Activated CD4-positive, alpha-beta T cell treated with anti-CD3 and anti-CD28 coated beads for 36 hours (primary cell): ENCODE measurements around the gene SEPSECS. TPM values are rescaled to one million over a fixed set of nuclear protein-coding genes. Genes with fewer than 3 reads are reported as not detected.

Experiments
- ATAC-seq: fragments of 200-7000 bp; cut with Tn5 transposase; one replicate; pipeline ENCODE4 v1.10.0; 2021; ENCODE audit warnings: mild to moderate bottlenecking, moderate library complexity
- CTCF ChIA-PET: fragments of 350-600 bp; sonication (Branson Sonifier 250); formaldehyde crosslinking; loops from one replicate; lab custom pipeline; 2021; ENCODE audit warnings: antibody characterized with exemption; lab: Charles Lee
- POLR2A ChIA-PET: fragments of 350-600 bp; sonication (Branson Sonifier 250); formaldehyde crosslinking; loops from one replicate; lab custom pipeline; 2021; ENCODE audit warnings: antibody characterized with exemption, inconsistent platforms; lab: Charles Lee
- DNase-seq: peaks from one replicate; pipeline ENCODE4 v3.0.0-alpha.2; 2020
- H3K27ac Mint-ChIP-seq: one replicate; pipeline ENCODE4 v1.8.0; 2021; ENCODE audit warnings: mixed read lengths
- H3K27me3 Mint-ChIP-seq: one replicate; pipeline ENCODE4 v1.8.0; 2021; ENCODE audit warnings: mixed read lengths
- H3K36me3 Mint-ChIP-seq: one replicate; pipeline ENCODE4 v1.8.0; 2021; ENCODE audit warnings: low read depth, mixed read lengths
- H3K4me1 Mint-ChIP-seq: one replicate; pipeline ENCODE4 v1.8.0; 2021; ENCODE audit warnings: mixed read lengths
- H3K4me3 Mint-ChIP-seq: one replicate; pipeline ENCODE4 v1.8.0; 2021; ENCODE audit warnings: mild to moderate bottlenecking, moderate library complexity, mixed read lengths
- H3K9me3 Mint-ChIP-seq: one replicate; pipeline ENCODE4 v1.8.0; 2021; ENCODE audit warnings: low read depth, mixed read lengths
- intact Hi-C, 2 experiments: fragments of 100-400 bp; cut with DNase I in 1 of 2; cut with micrococcal nuclease in 1 of 2; formaldehyde crosslinking; loops; one replicate each; pipeline versions ENCODE4 v1.14.2 to v1.15.1; 2022 to 2024; cut with DNase I, micrococcal nuclease
- total RNA-seq, 2 experiments: library from RNA; stranded (reverse); gene quantifications; one replicate each; pipeline ENCODE4 v1.2.3, GENCODE V29; 2021

Gene SEPSECS
- total RNA-seq, 2 experiments from 2014 or later, result 10.4 to 15.4 TPM

DNA sequence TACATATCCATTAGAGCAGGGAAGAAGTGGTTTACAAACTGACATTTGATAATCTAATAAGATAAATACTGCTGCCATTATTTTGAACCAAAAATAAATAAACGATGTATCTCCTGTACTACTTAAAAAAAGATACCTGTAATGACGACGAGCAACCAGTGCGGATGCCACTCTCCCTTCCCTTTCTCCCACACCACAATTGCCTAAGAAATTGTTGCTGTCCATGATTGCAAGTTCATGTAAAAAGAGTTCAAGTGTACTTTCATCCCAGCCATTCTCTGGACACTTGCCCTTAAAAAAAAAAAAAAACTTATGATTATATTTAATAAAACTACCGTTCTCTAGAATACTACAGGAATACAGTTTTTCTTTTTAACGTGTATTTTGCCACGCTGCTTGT lies 1.4 kb downstream of the SEPSECS start:
- peak overlapping the region; percentile 91 for H3K27ac Mint-ChIP-seq
- POLR2A ChIA-PET, result interaction anchor here (1.7 kb wide), 1 partner anchor 74 kb away, joined by 5 read pairs; no protein-coding TSS in a partner anchor
- H3K4me1 Mint-ChIP-seq, result peaks cover 34% of the 10 kb centered on the region
- no peaks in the 10 kb centered on the region for H3K9me3 Mint-ChIP-seq
- H3K27me3 Mint-ChIP-seq, result no peaks in the 10 kb centered on the region
- intact Hi-C loops, result loop anchor here in 1 of 2 experiments (1.0 kb wide), 1 partner anchor 153 kb away; the partner anchor contains the start of gene ZCCHC4
- DNase-seq (no peak), ATAC-seq (no peak)
- CTCF ChIA-PET, result interaction anchor here (1.5 to 1.7 kb wide), 2 partner anchors 14 to 209 kb away, joined by 4 to 9 read pairs; no protein-coding TSS in a partner anchor
- peak overlapping the region; percentile 85 for H3K4me3 Mint-ChIP-seq
- peaks cover 20% of the 10 kb centered on the region for H3K36me3 Mint-ChIP-seq

DNA sequence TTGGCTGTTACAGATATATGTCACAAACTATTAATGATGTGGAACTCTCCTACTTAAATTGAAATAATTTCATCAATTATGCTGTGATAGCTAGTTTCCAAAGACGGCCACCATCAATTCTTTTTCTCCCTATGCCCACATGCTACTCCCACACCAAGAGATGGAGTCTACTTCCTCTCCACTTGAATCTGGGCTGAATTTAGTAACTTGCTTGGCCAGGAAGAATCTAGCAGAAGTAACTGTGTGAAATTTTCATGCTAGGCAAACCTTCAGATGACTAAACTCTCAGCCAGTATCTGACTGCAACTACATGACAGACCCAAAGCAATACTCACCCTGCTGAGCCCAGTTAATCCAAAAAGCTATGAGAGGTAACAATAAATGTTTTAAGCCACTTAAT lies 3.2 kb downstream of the SEPSECS start:
- H3K9me3 Mint-ChIP-seq, result no peaks in the 10 kb centered on the region
- ATAC-seq (no peak), DNase-seq (no peak)
- H3K36me3 Mint-ChIP-seq, result peaks cover 18% of the 10 kb centered on the region
- H3K27me3 Mint-ChIP-seq, result no peaks in the 10 kb centered on the region
- intact Hi-C loops, result no loop called here
- H3K4me3 Mint-ChIP-seq, result no peak overlapping the region
- peaks cover 22% of the 10 kb centered on the region for H3K4me1 Mint-ChIP-seq
- H3K27ac Mint-ChIP-seq, result no peak overlapping the region
- ChIA-PET CTCF (no interaction called here), POLR2A (no interaction called here)

DNA sequence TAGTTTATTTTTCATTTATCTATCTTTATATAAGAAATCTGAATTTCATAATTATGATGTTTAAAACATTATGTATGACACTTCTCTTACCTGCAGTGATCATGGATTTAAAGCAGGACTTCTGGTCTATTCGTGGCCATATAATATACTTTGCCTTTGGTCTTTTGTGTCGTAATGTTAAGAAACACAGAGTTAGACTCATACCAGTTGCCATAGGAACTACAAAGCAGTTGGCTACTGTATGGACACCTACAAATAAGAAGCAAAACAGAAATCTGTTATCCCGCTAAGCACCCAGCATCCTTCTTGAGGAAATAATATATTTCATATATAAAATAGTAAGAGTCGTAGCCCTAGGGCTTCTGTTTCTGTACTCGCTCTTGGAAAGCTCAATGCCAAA lies 4.3 kb downstream of the SEPSECS start:
- ATAC-seq (no peak), DNase-seq (no peak)
- H3K9me3 Mint-ChIP-seq, result no peaks in the 10 kb centered on the region
- H3K27me3 Mint-ChIP-seq, result no peaks in the 10 kb centered on the region
- H3K4me3 Mint-ChIP-seq, result no peak overlapping the region
- H3K27ac Mint-ChIP-seq, result no peak overlapping the region
- POLR2A ChIA-PET, result no interaction called here
- intact Hi-C loops, result no loop called here
- CTCF ChIA-PET, result no interaction called here
- peaks cover 14% of the 10 kb centered on the region for H3K4me1 Mint-ChIP-seq
- H3K36me3 Mint-ChIP-seq, result peaks cover 21% of the 10 kb centered on the region

DNA sequence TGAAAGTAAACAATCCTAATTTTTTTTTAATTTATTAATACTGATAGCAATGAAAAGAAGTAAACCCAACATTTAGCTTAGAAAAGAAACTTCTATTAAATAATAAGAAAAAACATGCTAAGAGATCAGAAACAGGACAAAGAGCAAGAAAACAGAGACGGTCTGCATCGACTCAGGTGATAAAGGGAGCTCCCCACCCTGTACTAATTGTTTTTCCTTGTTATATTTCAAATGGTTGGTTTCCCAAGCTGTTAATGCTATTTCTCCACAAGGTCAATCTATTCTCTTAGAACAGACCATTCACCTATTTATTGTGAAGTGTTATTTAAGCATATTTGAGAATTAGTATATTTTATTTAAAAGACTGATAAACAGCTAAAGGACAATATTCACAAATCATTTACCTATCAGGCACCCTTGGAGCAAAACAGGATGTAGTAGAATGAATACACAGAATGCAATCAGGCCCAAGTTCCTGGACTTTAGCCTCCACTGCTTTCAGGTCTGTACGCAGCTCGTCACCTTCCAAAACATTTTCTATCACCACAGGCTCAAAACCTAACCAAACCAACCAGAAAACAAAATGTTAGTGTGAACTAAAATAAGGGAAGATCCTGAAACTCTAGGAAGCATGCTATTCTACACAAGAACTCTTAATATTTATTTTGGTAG lies 5.5 kb downstream of the SEPSECS start:
- Mint-ChIP-seq H3K27ac (peak overlapping the region; percentile 31), H3K4me1 (peaks cover 14% of the 10 kb centered on the region), H3K4me3 (no peak overlapping the region), H3K36me3 (peaks cover 26% of the 10 kb centered on the region), H3K9me3 (no peaks in the 10 kb centered on the region), H3K27me3 (no peaks in the 10 kb centered on the region)
- ChIA-PET POLR2A (no interaction called here), CTCF (interaction anchor here (2.5 kb wide), 1 partner anchor 10 kb away, joined by 9 read pairs; no protein-coding TSS in a partner anchor)
- DNase-seq (no peak), ATAC-seq (no peak)
- intact Hi-C loops, result no loop called here

DNA sequence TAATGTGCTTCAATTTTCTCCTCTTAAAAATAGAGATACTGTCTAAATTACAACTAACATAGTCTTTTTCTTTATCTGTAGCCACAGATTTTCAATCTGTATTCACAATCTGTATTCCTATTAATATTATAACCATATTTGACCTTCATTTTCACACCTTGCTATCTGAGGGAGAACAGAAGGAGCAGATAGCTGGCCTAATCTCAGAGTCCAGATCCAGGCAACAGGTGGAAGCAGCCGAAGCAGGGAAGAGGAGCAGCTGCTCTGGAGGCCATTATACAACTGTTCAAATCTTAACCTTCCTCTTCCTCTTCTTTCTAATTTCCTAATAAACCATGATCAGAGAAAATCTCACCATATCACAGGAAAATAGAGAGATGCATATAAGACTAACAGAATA lies 14.2 kb downstream of the SEPSECS start:
- Mint-ChIP-seq H3K4me1 (no peaks in the 10 kb centered on the region), H3K27ac (no peak overlapping the region), H3K4me3 (no peak overlapping the region), H3K36me3 (peaks cover 16% of the 10 kb centered on the region), H3K9me3 (no peaks in the 10 kb centered on the region), H3K27me3 (no peaks in the 10 kb centered on the region)
- CTCF ChIA-PET, result interaction anchor here (3.3 kb wide), 1 partner anchor 166 kb away, joined by 22 read pairs; no protein-coding TSS in a partner anchor
- POLR2A ChIA-PET, result no interaction called here
- intact Hi-C loops, result no loop called here
- ATAC-seq (no peak), DNase-seq (no peak)

DNA sequence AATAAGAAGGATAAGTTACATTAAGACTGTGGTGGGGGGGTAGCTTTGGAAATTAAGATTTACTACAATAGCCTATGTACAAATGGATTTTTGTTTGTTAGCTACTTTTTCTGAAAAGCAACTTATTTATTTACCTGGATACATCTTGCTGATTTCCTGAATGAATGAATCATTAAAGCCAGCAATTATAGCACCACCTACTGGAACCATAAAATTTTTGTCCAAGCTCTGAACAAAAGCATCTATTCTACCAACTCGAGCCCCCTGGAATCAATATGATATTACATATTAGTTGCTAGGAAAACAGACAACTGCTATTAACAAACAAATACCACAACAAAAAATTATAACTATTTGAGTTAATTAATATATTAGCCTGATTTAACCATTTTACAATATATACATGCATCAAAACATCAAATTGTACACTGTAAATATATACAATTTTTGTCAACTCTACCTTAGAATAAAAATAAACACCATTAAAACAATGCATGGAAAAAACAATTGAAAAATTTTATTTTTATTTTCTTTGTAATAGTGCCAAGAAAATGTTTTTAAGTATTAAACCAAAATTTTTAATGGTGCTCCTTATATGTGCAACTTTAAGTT lies 15.3 kb downstream of the SEPSECS start:
- Mint-ChIP-seq H3K4me1 (no peaks in the 10 kb centered on the region), H3K4me3 (no peak overlapping the region), H3K9me3 (no peaks in the 10 kb centered on the region), H3K36me3 (peaks cover 13% of the 10 kb centered on the region), H3K27ac (no peak overlapping the region), H3K27me3 (no peaks in the 10 kb centered on the region)
- intact Hi-C loops, result loop anchor here in 1 of 2 experiments (1.0 kb wide), 1 partner anchor 165 kb away; no protein-coding TSS in a partner anchor
- DNase-seq (no peak), ATAC-seq (no peak)
- CTCF ChIA-PET, result interaction anchor here (0.6 to 3.3 kb wide), 18 partner anchors 9 to 742 kb away, joined by 3 to 22 read pairs (median 4); partner anchors contain the start of gene SEPSECS
- POLR2A ChIA-PET, result interaction anchor here (0.6 kb wide), 1 partner anchor 147 kb away, joined by 4 read pairs; no protein-coding TSS in a partner anchor

DNA sequence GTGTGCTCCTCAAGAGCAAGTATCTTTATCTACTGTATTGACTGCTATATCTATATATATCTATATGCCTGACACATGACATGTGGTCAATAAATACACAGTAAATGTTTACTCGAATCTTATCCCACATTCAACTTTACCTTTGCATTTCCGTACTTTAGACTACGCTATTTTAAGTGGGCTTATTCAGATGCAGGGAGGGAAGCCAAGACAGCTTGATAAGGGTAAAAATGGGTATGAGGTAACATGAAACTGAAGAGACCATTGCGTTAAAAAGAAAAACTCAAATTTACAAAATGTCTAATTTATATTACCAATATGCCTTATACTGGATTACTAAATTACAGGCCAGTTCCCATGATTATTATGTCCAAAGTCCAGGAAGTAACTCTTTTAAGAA lies 17.8 kb downstream of the SEPSECS start:
- H3K27me3 Mint-ChIP-seq, result no peaks in the 10 kb centered on the region
- no peak for DNase-seq
- POLR2A ChIA-PET, result no interaction called here
- H3K4me3 Mint-ChIP-seq, result no peak overlapping the region
- intact Hi-C loops, result no loop called here
- CTCF ChIA-PET, result no interaction called here
- no peak overlapping the region for H3K27ac Mint-ChIP-seq
- H3K9me3 Mint-ChIP-seq, result peaks cover 2% of the 10 kb centered on the region
- ATAC-seq, result no peak
- H3K4me1 Mint-ChIP-seq, result no peaks in the 10 kb centered on the region
- H3K36me3 Mint-ChIP-seq, result peaks cover 29% of the 10 kb centered on the region

DNA sequence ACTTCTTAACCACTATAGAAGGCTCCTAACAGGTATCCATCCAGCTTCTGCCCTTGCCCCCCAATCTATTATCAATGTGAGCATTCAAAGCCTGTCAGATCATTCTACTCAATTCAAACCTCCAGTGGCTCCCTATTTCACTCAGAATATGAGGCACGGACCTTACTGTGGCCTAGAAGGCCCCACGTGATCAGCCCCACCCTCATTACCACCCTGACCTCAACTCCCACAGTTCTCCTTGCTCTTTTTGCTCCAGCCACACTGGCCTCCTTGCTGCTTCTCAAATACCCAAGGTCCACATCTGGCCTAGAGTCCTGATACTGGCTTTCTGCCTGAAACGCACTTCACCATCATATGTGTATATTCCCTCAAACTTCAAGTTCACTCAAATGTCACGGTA lies 18.7 kb downstream of the SEPSECS start:
- Mint-ChIP-seq H3K27me3 (no peaks in the 10 kb centered on the region), H3K36me3 (peaks cover 37% of the 10 kb centered on the region), H3K4me3 (no peak overlapping the region), H3K4me1 (peaks cover 2% of the 10 kb centered on the region), H3K9me3 (peaks cover 9% of the 10 kb centered on the region), H3K27ac (no peak overlapping the region)
- ChIA-PET POLR2A (no interaction called here), CTCF (interaction anchor here (0.7 to 1.1 kb wide), 2 partner anchors 161 to 644 kb away, joined by 3 read pairs; no protein-coding TSS in a partner anchor)
- intact Hi-C loops, result no loop called here
- no peak for ATAC-seq
- DNase-seq, result no peak

DNA sequence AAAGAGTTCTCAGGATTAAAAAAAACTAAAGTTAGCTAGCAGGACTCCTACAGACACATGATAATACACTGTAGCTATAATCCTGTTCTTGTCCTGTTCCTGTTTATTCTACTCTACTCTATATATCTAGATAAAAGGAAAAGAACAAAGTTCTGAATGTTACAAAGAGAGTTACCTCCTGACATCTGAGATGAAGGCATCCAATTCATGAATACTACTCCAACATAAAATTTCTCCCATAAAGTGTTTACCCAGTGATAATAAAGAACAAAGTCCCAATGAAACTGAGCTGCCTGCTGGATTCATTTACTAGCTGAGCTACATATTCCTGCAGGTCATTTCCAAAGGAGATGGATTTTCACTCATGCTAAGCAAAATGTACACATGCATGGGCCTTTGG lies 27.1 kb downstream of the SEPSECS start:
- intact Hi-C loops, result no loop called here
- peaks cover 11% of the 10 kb centered on the region for H3K9me3 Mint-ChIP-seq
- ChIA-PET CTCF (interaction anchor here (1.8 to 2.0 kb wide), 2 partner anchors 11 to 13 kb away, joined by 4 to 13 read pairs; no protein-coding TSS in a partner anchor), POLR2A (no interaction called here)
- peaks cover 32% of the 10 kb centered on the region for H3K36me3 Mint-ChIP-seq
- H3K27me3 Mint-ChIP-seq, result no peaks in the 10 kb centered on the region
- peaks cover 9% of the 10 kb centered on the region for H3K4me1 Mint-ChIP-seq
- ATAC-seq (no peak), DNase-seq (no peak)
- H3K4me3 Mint-ChIP-seq, result no peak overlapping the region
- H3K27ac Mint-ChIP-seq, result no peak overlapping the region

DNA sequence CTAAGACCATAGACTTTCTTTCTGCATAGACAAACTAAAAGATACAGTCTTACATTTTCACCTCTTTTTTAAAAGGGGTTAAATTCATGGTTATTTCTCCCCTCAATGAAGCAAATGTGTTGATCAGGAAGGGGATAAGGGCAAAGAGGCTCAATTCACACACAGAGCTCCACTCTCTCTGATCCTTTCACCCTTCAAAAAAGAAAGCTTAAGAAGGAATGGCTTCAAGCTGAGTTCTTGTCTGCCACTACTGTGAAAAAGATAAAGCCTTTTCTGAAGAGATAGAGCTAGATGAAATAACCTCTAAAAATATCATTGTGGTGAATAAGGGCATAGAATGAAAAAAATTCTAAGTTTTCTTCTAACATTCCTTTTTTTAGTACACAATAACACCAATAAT lies 28.3 kb downstream of the SEPSECS start:
- POLR2A ChIA-PET, result no interaction called here

DNA sequence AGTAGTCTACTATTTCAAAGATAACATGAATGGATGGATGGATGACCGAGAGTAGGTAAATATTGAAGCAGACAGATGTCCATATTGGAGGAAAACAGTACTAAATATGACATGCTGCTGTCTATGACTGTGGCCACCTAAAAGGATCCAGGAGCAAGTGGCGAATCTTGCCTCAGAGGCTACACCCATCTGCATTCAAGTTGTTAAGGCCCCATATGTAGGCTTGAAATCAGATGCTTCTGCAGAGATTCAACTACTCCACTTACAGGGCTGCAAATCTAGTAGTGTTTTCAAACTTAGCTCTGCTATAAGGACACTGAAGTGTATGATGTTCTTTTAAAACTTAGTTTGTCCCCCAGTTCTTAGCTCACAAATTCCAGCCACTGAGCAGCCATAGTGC lies 28.9 kb downstream of the SEPSECS start:
- intact Hi-C loops, result no loop called here
- Mint-ChIP-seq H3K36me3 (peaks cover 22% of the 10 kb centered on the region), H3K9me3 (peaks cover 2% of the 10 kb centered on the region), H3K27me3 (no peaks in the 10 kb centered on the region), H3K4me3 (no peak overlapping the region), H3K4me1 (peaks cover 7% of the 10 kb centered on the region), H3K27ac (no peak overlapping the region)
- ChIA-PET CTCF (interaction anchor here (0.5 to 2.0 kb wide), 6 partner anchors 13 to 538 kb away, joined by 3 to 13 read pairs (median 3); no protein-coding TSS in a partner anchor), POLR2A (no interaction called here)
- no peak for DNase-seq
- no peak for ATAC-seq

More for the DNA sequence above, 28.3 kb downstream of the SEPSECS start:
- CTCF ChIA-PET, result interaction anchor here (0.7 to 2.0 kb wide), 6 partner anchors 12 to 220 kb away, joined by 3 to 13 read pairs (median 4); no protein-coding TSS in a partner anchor
- ATAC-seq, result no peak
- peaks cover 5% of the 10 kb centered on the region for H3K9me3 Mint-ChIP-seq
- intact Hi-C loops, result no loop called here
- H3K27ac Mint-ChIP-seq, result no peak overlapping the region
- no peak for DNase-seq
- H3K4me1 Mint-ChIP-seq, result peaks cover 7% of the 10 kb centered on the region
- peaks cover 27% of the 10 kb centered on the region for H3K36me3 Mint-ChIP-seq
- H3K4me3 Mint-ChIP-seq, result no peak overlapping the region
- H3K27me3 Mint-ChIP-seq, result no peaks in the 10 kb centered on the region
